AG09319 (cell line): Measurements from ENCODE around the gene UNC5A.
A peak's percentile ranks its signal among the peaks of the same experiment; 100 is the strongest.
"Not testable (repeated sequence)": the region's sequence is repeated elsewhere in the genome, so short reads cannot be mapped to it uniquely, and the experiment has no call there.

Experiments
- DNase-seq: peaks from one replicate; pipeline ENCODE4 v3.0.0-alpha.2; 2010; ENCODE audit warnings: low read depth; ENCODE audit errors: extremely low read depth
- TF ChIP-seq, protein P1 (sequence below): IDR thresholded peaks from 2 replicates; pipeline ENCODE4 v1.5.1; 2011; ENCODE audit warnings: low read depth, mild to moderate bottlenecking, inconsistent platforms, low read length, moderate library complexity

Gene UNC5A

DNA sequence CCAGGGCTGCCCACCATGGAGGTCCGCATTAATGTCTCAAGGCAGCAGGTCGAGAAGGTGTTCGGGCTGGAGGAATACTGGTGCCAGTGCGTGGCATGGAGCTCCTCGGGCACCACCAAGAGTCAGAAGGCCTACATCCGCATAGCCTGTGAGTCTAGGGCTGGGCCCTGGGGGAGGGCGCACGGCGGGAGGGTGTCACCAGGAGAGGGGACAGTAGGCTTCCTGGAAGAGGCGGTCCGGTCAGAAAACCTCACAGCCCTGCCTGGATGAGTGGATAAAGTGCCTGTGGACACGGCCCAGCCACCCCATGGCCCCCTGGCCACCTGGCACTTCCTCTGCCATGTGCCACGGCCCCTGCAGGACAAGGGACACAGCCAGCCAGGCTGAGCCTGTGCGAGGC lies 57.8 kb downstream of the UNC5A start:
- TF ChIP-seq, protein P1, sequence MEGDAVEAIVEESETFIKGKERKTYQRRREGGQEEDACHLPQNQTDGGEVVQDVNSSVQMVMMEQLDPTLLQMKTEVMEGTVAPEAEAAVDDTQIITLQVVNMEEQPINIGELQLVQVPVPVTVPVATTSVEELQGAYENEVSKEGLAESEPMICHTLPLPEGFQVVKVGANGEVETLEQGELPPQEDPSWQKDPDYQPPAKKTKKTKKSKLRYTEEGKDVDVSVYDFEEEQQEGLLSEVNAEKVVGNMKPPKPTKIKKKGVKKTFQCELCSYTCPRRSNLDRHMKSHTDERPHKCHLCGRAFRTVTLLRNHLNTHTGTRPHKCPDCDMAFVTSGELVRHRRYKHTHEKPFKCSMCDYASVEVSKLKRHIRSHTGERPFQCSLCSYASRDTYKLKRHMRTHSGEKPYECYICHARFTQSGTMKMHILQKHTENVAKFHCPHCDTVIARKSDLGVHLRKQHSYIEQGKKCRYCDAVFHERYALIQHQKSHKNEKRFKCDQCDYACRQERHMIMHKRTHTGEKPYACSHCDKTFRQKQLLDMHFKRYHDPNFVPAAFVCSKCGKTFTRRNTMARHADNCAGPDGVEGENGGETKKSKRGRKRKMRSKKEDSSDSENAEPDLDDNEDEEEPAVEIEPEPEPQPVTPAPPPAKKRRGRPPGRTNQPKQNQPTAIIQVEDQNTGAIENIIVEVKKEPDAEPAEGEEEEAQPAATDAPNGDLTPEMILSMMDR: no peak
- DNase-seq: no peak

DNA sequence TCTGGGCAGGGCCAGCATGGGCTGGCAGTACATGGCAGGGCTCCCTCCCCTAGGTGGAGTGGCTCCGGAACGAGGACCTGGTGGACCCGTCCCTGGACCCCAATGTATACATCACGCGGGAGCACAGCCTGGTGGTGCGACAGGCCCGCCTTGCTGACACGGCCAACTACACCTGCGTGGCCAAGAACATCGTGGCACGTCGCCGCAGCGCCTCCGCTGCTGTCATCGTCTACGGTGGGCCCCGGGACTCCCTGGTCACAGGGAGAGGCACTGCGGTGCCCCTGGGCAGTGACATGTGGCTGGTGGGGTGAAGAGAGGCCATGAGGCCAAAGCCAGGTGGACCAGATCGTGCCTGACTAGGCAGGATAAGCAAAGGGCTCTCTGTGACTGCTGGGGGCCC lies 58.4 kb downstream of the UNC5A start:
- TF ChIP-seq, protein P1: no peak
- no peak for DNase-seq

DNA sequence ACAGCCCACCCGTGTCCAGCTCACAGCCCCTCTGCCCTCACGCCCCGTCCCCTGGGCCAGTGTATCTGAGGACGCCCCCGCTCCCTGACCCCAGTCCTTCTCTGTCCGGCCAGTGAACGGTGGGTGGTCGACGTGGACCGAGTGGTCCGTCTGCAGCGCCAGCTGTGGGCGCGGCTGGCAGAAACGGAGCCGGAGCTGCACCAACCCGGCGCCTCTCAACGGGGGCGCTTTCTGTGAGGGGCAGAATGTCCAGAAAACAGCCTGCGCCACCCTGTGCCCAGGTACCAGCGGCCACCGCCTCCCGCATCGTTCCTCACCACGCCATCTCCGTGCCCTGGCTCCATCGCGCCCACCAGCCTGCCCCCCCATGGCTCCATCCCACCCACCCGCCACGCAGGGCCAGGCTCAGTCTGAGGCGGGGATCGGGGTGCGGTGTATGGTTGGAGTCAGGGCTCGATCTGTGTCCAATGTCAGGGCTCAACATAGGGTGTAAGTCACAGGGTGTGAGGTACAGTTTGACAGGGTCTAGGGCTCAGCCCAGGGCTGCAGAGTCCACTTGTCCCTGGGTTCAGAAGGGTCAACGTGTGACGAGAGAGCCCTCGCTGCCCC lies 59.2 kb downstream of the UNC5A start:
- TF ChIP-seq, protein P1: no peak
- no peak for DNase-seq

DNA sequence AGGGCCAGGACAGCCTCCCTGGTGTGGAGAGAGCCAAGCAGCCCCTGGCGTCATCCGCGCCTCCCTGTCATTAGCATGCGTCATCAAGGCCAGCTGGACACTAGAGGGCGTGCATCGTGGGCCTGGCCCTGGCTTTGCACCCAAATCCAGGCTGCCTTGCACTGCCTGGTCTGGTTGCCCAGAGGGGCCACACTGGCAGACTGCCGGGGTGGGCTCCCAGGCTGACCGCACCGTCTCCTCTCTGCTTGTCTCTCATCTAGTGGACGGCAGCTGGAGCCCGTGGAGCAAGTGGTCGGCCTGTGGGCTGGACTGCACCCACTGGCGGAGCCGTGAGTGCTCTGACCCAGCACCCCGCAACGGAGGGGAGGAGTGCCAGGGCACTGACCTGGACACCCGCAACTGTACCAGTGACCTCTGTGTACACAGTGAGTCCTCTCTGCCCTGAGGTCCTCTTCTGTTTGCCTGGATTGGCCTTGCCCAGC lies 59.8 kb downstream of the UNC5A start:
- DNase-seq: no peak
- TF ChIP-seq, protein P1: peak; percentile 31

DNA sequence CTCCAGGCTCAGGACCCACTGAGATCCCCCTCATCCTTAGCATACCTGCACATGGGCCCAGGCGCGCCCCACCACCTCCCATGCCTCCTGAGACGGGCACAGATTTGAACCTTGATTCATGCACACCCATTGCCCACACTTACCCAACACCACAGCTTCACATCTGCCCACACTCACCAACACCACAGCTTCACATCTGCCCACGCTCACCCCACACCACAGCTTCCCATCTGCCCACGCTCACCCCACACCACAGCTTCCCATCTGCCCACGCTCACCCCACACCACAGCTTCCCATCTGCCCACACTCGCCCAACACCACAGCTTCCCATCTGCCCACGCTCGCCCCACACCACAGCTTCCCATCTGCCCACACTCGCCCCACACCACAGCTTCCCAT lies 60.3 kb downstream of the UNC5A start:
- not testable (repeated sequence) for DNase-seq

DNA sequence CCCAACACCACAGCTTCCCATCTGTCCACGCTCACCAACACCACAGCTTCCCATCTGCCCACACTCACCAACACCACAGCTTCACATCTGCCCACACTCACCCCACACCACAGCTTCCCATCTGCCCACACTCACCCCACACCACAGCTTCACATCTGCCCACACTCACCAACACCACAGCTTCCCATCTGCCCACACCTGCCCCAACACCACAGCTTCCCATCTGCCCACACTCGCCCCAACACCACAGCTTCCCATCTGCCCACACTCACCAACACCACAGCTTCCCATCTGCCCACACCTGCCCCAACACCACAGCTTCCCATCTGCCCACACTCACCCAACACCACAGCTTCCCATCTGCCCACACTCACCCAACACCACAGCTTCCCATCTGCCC lies 62.2 kb downstream of the UNC5A start:
- DNase-seq: not testable (repeated sequence)

DNA sequence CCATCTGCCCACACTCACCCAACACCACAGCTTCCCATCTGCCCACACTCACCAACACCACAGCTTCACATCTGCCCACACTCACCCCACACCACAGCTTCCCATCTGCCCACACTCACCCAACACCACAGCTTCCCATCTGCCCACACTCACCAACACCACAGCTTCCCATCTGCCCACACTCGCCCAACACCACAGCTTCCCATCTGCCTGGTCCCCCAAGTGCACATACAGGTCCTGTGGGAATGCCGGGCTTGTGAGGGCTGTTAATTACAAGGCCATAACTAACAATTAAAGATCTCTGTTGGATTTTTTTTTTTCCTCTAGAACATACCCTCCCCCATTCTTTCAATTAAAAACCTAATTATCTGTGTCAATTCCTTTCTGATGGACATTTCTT lies 62.7 kb downstream of the UNC5A start:
- DNase-seq: not testable (repeated sequence)

DNA sequence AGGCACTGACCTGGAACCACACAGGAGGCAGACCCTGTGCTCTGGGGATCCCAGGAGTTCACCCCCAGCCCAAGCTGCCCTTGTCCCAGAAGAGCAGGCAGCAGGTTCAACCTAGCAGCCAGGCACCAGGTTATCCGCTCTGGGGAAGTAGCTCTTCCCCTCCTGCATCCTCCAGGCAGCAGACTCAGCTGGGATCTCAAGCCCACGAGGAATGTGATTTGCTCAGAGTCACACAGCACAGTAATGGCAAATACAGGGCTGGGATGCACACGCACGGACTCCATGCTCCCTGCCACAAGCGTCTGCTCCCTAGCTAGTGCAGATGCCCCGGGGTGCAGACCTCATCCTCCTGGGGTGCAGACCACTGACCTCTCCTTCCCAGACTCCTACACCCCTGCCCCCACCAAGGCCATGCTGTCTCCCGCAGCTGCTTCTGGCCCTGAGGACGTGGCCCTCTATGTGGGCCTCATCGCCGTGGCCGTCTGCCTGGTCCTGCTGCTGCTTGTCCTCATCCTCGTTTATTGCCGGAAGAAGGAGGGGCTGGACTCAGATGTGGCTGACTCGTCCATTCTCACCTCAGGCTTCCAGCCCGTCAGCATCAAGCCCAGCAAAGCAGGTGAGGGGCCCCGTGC lies 63.3 kb downstream of the UNC5A start:
- TF ChIP-seq, protein P1: no peak
- no peak for DNase-seq

DNA sequence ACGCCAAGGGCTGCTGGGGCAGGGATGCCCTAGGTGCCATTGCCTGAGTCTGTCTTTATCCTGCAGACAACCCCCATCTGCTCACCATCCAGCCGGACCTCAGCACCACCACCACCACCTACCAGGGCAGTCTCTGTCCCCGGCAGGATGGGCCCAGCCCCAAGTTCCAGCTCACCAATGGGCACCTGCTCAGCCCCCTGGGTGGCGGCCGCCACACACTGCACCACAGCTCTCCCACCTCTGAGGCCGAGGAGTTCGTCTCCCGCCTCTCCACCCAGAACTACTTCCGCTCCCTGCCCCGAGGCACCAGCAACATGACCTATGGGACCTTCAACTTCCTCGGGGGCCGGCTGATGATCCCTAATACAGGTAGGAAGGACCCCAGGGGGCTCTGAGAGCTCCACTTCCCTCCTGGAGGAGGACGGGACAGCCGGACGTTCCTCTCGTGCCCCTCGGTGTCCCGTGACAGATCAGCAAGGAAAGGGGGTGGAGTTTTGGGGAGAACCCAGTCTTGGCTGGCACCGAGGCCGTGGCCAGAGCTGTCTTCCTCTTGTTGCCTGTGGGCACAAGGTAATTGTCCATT lies 63.9 kb downstream of the UNC5A start:
- DNase-seq: no peak
- TF ChIP-seq, protein P1: no peak
